HepG2 (cell line): ENCODE measurements around the gene FAIM. TPM values are rescaled to one million over a fixed set of nuclear protein-coding genes. Genes with fewer than 3 reads are reported as not detected.

Source experiments
- ATAC-seq: fragments of 200-7000 bp; cut with Tn5 transposase; 3 replicates; pipeline ENCODE4 v1.9.1; 2020; ENCODE audit warnings: mild to moderate bottlenecking, moderate library complexity
- BruUV-seq: library from RNA; stranded (reverse); fragments of 400-500 nt; replicated peaks from 2 replicates; lab custom pipeline; 2021; lab: Mats Ljungman, UMichigan
- CTCF ChIA-PET: fragments of 300-600 bp; formaldehyde crosslinking; extraction: SDS; loops from one replicate; lab custom pipeline; 2021; ENCODE audit warnings: low total read pairs, inconsistent platforms, low intra/inter-chr PET ratio; lab: Yijun Ruan, JAX
- POLR2A ChIA-PET: fragments of 350-600 bp; sonication (Branson Sonifier 250); formaldehyde crosslinking; loops from one replicate; lab custom pipeline; 2020; ENCODE audit warnings: antibody characterized with exemption, inconsistent platforms; lab: Yijun Ruan, JAX
- DNase-seq: peaks from one replicate; pipeline ENCODE4 v3.0.0-alpha.2; 2015; ENCODE audit warnings: low spot score
- FAIRE-seq: peaks from 3 replicates; lab custom pipeline; 2011; peaks lifted over from hg19 to GRCh38; lab: Jason Lieb, UNC
- H2AFZ ChIP-seq: one replicate; pipeline ENCODE4 v1.6.1; 2011; ENCODE audit warnings: low read length, inconsistent platforms
- H3K27ac ChIP-seq: fragments of 300-600 bp; 3 replicates; pipeline ENCODE4 v1.8.0; 2011; ENCODE audit warnings: mixed run types, mild to moderate bottlenecking, mixed read lengths, low read length, inconsistent platforms; ENCODE audit not compliant: insufficient read depth; ENCODE audit errors: extremely low read length
- H3K27me3 ChIP-seq, 2 experiments: fragments of 200-600 bp in 1 of 2; 2 replicates in 1 of 2; 3 replicates in 1 of 2; pipeline versions ENCODE4 v1.6.0 to v1.8.0; 2011; ENCODE audit warnings: low read length in 2 of 2, mild to moderate bottlenecking in 2 of 2, moderate library complexity in 2 of 2, inconsistent platforms in 1 of 2; ENCODE audit not compliant: insufficient read depth in 2 of 2, control insufficient read depth in 1 of 2
- H3K36me3 ChIP-seq, 2 experiments: fragments of 200-600 bp in 1 of 2; replicated peaks in 1 of 2; 2 replicates in 1 of 2; 3 replicates in 1 of 2; pipeline versions ENCODE4 v1.5.1 to v1.8.0; 2011; ENCODE audit warnings: low read length in 2 of 2, inconsistent platforms in 1 of 2; ENCODE audit not compliant: insufficient read depth in 2 of 2, control insufficient read depth in 1 of 2
- H3K4me1 ChIP-seq: 2 replicates; pipeline ENCODE4 v1.5.1; 2012; ENCODE audit warnings: low read length, inconsistent platforms; ENCODE audit not compliant: insufficient read depth
- H3K4me2 ChIP-seq: 2 replicates; pipeline ENCODE4 v1.6.0; 2011; ENCODE audit warnings: low read depth, low read length, inconsistent platforms
- H3K4me3 ChIP-seq, 3 experiments: fragments of 200-600 bp in 1 of 3; sonication (generic), shearing (Covaris generic) in 1 of 3; replicated peaks in 1 of 3; 2 replicates each; pipeline ENCODE4 v1.5.1; 2011 to 2016; ENCODE audit warnings: low read length in 3 of 3, inconsistent platforms in 2 of 3, low read depth in 2 of 3, mild to moderate bottlenecking in 2 of 3, control low read depth in 1 of 3, mixed read lengths in 1 of 3; ENCODE audit not compliant: insufficient read depth in 1 of 3
- H3K79me2 ChIP-seq: one replicate; pipeline ENCODE4 v1.6.1; 2011; ENCODE audit warnings: low read length, inconsistent platforms; ENCODE audit not compliant: insufficient read depth
- H3K9ac ChIP-seq: 2 replicates; pipeline ENCODE4 v1.6.0; 2011; ENCODE audit warnings: mild to moderate bottlenecking, low read depth, low read length, inconsistent platforms; ENCODE audit not compliant: insufficient read depth
- H3K9me3 ChIP-seq: 2 replicates; pipeline ENCODE4 v1.5.1; 2012; ENCODE audit warnings: mild to moderate bottlenecking, low read length
- H4K20me1 ChIP-seq: 2 replicates; pipeline ENCODE4 v1.6.0; 2011; ENCODE audit warnings: inconsistent platforms, mild to moderate bottlenecking, low read length, moderate library complexity; ENCODE audit not compliant: insufficient read depth
- CC2D1A ChIP-seq: sonication (generic); formaldehyde crosslinking; IDR thresholded peaks from 2 replicates; pipeline ENCODE4 v1.8.1; 2023; ENCODE audit warnings: mild to moderate bottlenecking, missing genetic modification reagents
- TBX2 ChIP-seq: sonication (generic); formaldehyde crosslinking; IDR thresholded peaks from 2 replicates; pipeline ENCODE4 v1.5.0; 2020; ENCODE audit warnings: missing genetic modification reagents, mild to moderate bottlenecking, borderline replicate concordance
- ZNF850 ChIP-seq: sonication (generic); formaldehyde crosslinking; conservative IDR thresholded peaks from 2 replicates; pipeline ENCODE4 v1.9.0; 2021; ENCODE audit warnings: mild to moderate bottlenecking, missing genetic modification reagents
- WGBS: methylation state at CpG from one replicate; pipeline ENCODE4 v1.1.6; 2017; ENCODE audit warnings: low lambda C conversion rate; 5-methylcytosine and 5-hydroxymethylcytosine counted together
- in situ Hi-C: cut with HindIII; loops from 2 replicates; pipeline ENCODE4 v1.10.0; 2017; ENCODE audit warnings: low pct_unique_long_range_greater_than_20kb; ENCODE audit not compliant: extremely low pct_ligation_motif_present
- intact Hi-C: fragments of 100-400 bp; cut with micrococcal nuclease; formaldehyde crosslinking; loops from one replicate; pipeline ENCODE4 v1.10.0; 2022; ENCODE audit not compliant: unreplicated experiment
- polyA plus RNA-seq, 8 experiments: library from polyadenylated mRNA; depleted of rRNA in 3 of 8; stranded (reverse) in 7 of 8; unstranded in 1 of 8; fragments of >200 nt; fragmentation: Illumina TruSeq in 4 of 8; extraction: Trizol in 4 of 8; gene quantifications; 2 replicates each; pipeline versions ENCODE4 v1.2.1 to v1.2.3, GENCODE V29; 2011 to 2016; ENCODE audit warnings: low read depth in 4 of 8, missing spikeins in 1 of 8, mixed read lengths in 1 of 8; ENCODE audit not compliant: insufficient read depth in 1 of 8
- total RNA-seq, 5 experiments: library from RNA; depleted of rRNA; stranded (reverse); fragments of >200 nt; fragmentation: Illumina TruSeq; extraction: Trizol; gene quantifications; 2 replicates each; pipeline ENCODE4 v1.2.3, GENCODE V29; 2016; ENCODE audit warnings: low read depth in 1 of 5
- TF ChIP-seq, protein P1 (sequence below): IDR thresholded peaks from 2 replicates; pipeline ENCODE4 v1.6.1; 2016; ENCODE audit warnings: missing compliant biosample characterization, missing genetic modification reagents, borderline replicate concordance
- TF ChIP-seq, protein P2 (sequence below): sonication (generic); formaldehyde crosslinking; IDR thresholded peaks from 2 replicates; pipeline ENCODE4 v1.4.0; 2020; ENCODE audit warnings: missing genetic modification reagents, mild to moderate bottlenecking, borderline replicate concordance
- TF ChIP-seq, protein P3 (sequence below): sonication (generic); formaldehyde crosslinking; IDR thresholded peaks from 2 replicates; pipeline ENCODE4 v1.4.0; 2020; ENCODE audit warnings: missing genetic modification reagents

The FAIM gene
- total and polyA plus RNA-seq, 2 of the 13 experiments (the other 11 are each of a cell fraction or from before 2014, with no cell fraction given), result 4.3 to 25.8 TPM

DNA sequence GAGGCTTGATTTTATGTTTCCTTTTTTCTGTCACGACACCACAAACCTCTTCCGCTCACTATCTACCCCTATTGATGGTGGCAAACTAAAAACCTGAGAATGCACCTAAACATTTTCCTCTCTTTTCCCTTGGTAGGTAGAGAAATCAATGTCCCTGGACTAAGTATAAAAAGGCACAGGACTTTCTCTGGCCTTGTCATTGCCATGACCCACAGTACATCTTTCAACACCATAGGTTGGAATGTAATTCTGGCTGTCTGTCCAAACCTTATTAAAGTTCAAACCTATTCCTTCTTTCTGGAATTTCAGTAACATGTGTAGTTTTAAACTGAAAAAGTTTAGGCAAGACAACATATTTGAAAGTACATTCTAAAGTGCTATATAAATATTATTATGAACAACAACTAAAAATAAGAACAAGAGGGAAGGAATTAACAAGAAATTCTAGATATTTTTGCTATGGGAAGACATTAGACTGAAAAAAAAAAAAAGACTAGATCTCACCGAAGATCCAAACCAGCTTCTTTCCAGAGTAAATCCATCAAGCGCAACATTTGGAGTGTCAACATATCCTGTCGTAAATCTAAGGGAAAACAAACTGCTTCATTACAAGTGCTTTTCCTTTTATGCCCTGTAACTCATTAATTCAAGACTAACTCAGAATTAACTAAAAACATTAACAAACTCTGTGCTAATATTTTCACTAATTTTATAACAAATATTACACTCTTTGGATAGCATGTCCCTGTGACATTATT, 73.1 kb downstream of the FAIM start:
- TSS peak; percentile 41 for BruUV-seq
- CTCF ChIA-PET, result no interaction called here
- no peak for FAIRE-seq

More for the DNA sequence above, 73.1 kb downstream of the FAIM start:
- Histone ChIP-seq H2AFZ (no peak overlapping the region), H3K4me1 (peaks cover 9% of the 10 kb centered on the region), H3K4me3 (no peak overlapping the region), H4K20me1 (no peaks in the 10 kb centered on the region), H3K79me2 (no peaks in the 10 kb centered on the region), H3K9ac (no peak overlapping the region), H3K4me2 (no peak overlapping the region), H3K27ac (no peak overlapping the region), H3K36me3 (peaks cover 6 to 34% of the 10 kb centered on the region in 2 experiments; a peak in 3 of 5 replicates), H3K9me3 (no peaks in the 10 kb centered on the region), H3K27me3 (no peaks in the 10 kb centered on the region)
- DNase-seq (no peak), ATAC-seq (no peak)
- intact Hi-C loops (no loop called here), in situ Hi-C loops (loop anchor here (10.0 to 25.0 kb wide), 2 partner anchors 87 to 681 kb away; partner anchors contain the start of gene CEP70)
- TF ChIP-seq CC2D1A (no peak), ZNF850 (no peak), TBX2 (CRISPR knock-in tag) (no peak)
- TF ChIP-seq, protein P1, sequence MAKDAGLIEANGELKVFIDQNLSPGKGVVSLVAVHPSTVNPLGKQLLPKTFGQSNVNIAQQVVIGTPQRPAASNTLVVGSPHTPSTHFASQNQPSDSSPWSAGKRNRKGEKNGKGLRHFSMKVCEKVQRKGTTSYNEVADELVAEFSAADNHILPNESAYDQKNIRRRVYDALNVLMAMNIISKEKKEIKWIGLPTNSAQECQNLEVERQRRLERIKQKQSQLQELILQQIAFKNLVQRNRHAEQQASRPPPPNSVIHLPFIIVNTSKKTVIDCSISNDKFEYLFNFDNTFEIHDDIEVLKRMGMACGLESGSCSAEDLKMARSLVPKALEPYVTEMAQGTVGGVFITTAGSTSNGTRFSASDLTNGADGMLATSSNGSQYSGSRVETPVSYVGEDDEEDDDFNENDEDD (CRISPR knock-in tag), result no peak
- TF ChIP-seq, protein P2, sequence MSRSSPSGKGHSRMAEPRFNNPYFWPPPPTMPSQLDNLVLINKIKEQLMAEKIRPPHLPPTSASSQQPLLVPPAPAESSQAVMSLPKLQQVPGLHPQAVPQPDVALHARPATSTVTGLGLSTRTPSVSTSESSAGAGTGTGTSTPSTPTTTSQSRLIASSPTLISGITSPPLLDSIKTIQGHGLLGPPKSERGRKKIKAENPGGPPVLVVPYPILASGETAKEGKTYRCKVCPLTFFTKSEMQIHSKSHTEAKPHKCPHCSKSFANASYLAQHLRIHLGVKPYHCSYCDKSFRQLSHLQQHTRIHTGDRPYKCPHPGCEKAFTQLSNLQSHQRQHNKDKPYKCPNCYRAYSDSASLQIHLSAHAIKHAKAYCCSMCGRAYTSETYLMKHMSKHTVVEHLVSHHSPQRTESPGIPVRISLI (CRISPR knock-in tag), result no peak
- TF ChIP-seq, protein P3, sequence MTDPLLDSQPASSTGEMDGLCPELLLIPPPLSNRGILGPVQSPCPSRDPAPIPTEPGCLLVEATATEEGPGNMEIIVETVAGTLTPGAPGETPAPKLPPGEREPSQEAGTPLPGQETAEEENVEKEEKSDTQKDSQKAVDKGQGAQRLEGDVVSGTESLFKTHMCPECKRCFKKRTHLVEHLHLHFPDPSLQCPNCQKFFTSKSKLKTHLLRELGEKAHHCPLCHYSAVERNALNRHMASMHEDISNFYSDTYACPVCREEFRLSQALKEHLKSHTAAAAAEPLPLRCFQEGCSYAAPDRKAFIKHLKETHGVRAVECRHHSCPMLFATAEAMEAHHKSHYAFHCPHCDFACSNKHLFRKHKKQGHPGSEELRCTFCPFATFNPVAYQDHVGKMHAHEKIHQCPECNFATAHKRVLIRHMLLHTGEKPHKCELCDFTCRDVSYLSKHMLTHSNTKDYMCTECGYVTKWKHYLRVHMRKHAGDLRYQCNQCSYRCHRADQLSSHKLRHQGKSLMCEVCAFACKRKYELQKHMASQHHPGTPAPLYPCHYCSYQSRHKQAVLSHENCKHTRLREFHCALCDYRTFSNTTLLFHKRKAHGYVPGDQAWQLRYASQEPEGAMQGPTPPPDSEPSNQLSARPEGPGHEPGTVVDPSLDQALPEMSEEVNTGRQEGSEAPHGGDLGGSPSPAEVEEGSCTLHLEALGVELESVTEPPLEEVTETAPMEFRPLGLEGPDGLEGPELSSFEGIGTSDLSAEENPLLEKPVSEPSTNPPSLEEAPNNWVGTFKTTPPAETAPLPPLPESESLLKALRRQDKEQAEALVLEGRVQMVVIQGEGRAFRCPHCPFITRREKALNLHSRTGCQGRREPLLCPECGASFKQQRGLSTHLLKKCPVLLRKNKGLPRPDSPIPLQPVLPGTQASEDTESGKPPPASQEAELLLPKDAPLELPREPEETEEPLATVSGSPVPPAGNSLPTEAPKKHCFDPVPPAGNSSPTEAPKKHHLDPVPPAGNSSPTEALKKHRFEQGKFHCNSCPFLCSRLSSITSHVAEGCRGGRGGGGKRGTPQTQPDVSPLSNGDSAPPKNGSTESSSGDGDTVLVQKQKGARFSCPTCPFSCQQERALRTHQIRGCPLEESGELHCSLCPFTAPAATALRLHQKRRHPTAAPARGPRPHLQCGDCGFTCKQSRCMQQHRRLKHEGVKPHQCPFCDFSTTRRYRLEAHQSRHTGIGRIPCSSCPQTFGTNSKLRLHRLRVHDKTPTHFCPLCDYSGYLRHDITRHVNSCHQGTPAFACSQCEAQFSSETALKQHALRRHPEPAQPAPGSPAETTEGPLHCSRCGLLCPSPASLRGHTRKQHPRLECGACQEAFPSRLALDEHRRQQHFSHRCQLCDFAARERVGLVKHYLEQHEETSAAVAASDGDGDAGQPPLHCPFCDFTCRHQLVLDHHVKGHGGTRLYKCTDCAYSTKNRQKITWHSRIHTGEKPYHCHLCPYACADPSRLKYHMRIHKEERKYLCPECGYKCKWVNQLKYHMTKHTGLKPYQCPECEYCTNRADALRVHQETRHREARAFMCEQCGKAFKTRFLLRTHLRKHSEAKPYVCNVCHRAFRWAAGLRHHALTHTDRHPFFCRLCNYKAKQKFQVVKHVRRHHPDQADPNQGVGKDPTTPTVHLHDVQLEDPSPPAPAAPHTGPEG, result no peak
- 91% methylated on average over 5 of the region's 5 CpGs for WGBS
- POLR2A ChIA-PET, result no interaction called here
